Ishikawa (cell line): ENCODE results near the gene MAPK4.

Experiments used
- CEBPB ChIP-seq: IDR thresholded peaks from 2 replicates; pipeline ENCODE4 v1.6.1; 2012
- CREB1 ChIP-seq: IDR thresholded peaks from 2 replicates; pipeline ENCODE4 v1.6.1; 2012; ENCODE audit warnings: low read depth
- EGR1 ChIP-seq: IDR thresholded peaks from 2 replicates; pipeline ENCODE4 v1.6.1; 2012
- EP300 ChIP-seq: IDR thresholded peaks from 2 replicates; pipeline ENCODE4 v1.6.1; 2012; ENCODE audit warnings: borderline replicate concordance
- FOXM1 ChIP-seq: IDR thresholded peaks from 2 replicates; pipeline ENCODE4 v1.6.1; 2012; ENCODE audit warnings: low read depth, borderline replicate concordance
- MAX ChIP-seq: IDR thresholded peaks from 2 replicates; pipeline ENCODE4 v1.6.1; 2012
- NFIC ChIP-seq: IDR thresholded peaks from 2 replicates; pipeline ENCODE4 v1.6.1; 2012
- RAD21 ChIP-seq: IDR thresholded peaks from 2 replicates; pipeline ENCODE4 v1.6.1; 2012; ENCODE audit warnings: low read depth
- REST ChIP-seq: IDR thresholded peaks from 2 replicates; pipeline ENCODE4 v1.6.1; 2012; ENCODE audit warnings: low read depth, mild to moderate bottlenecking
- TAF1 ChIP-seq: IDR thresholded peaks from 2 replicates; pipeline ENCODE4 v1.6.1; 2012; ENCODE audit warnings: low read depth, mild to moderate bottlenecking
- TCF12 ChIP-seq: IDR thresholded peaks from 2 replicates; pipeline ENCODE4 v1.6.1; 2012; ENCODE audit warnings: low read depth
- TEAD4 ChIP-seq: IDR thresholded peaks from 2 replicates; pipeline ENCODE4 v1.6.1; 2012
- USF1 ChIP-seq: IDR thresholded peaks from 2 replicates; pipeline ENCODE4 v1.6.1; 2012
- YY1 ChIP-seq: IDR thresholded peaks from 2 replicates; pipeline ENCODE4 v1.6.1; 2012; ENCODE audit warnings: low read depth
- ZBTB7A ChIP-seq: IDR thresholded peaks from 2 replicates; pipeline ENCODE4 v1.6.1; 2012; ENCODE audit warnings: low read depth

The MAPK4 gene

DNA sequence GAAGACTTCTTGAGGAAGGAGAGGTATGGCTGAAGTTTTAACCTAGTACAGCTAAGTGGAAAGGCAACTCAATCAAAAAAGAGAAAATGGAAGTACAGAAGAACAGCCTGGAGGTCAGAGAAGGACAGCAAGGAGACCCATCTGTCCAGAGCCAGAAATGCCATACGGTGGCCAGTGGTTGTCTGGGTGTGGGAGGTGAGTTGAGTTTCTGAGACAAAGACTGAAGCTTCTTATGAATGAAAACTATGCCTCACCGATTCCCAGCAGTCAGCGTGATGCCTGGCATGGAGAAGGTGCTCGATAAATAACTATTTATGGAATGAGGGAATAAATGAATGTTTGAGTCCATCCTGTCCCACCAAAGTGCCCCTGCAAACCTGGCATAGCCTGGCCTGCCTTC, 161.1 kb downstream of the MAPK4 start:
- TF ChIP-seq NFIC: no peak
- no peak for TF ChIP-seq CEBPB
- TF ChIP-seq EGR1: no peak
- TF ChIP-seq TCF12: no peak
- no peak for TF ChIP-seq TEAD4
- no peak for TF ChIP-seq YY1
- no peak for TF ChIP-seq CREB1
- no peak for TF ChIP-seq TAF1
- TF ChIP-seq RAD21: no peak
- no peak for TF ChIP-seq USF1
- TF ChIP-seq EP300: no peak
- no peak for TF ChIP-seq ZBTB7A
- no peak for TF ChIP-seq REST
- no peak for TF ChIP-seq MAX
- TF ChIP-seq FOXM1: no peak

GRCh38 chr18:50721451-50722120, 161.7 kb downstream of the MAPK4 start:
- no peak for TF ChIP-seq USF1
- TF ChIP-seq TEAD4: no peak
- no peak for TF ChIP-seq CREB1
- TF ChIP-seq FOXM1: no peak
- TF ChIP-seq TCF12: no peak
- no peak for TF ChIP-seq EGR1
- no peak for TF ChIP-seq REST
- TF ChIP-seq ZBTB7A: no peak
- TF ChIP-seq TAF1: no peak
- no peak for TF ChIP-seq CEBPB
- TF ChIP-seq EP300: no peak
- TF ChIP-seq NFIC: no peak
- no peak for TF ChIP-seq MAX
- TF ChIP-seq RAD21: no peak
- no peak for TF ChIP-seq YY1

GRCh38 chr18:50722311-50722710, 162.4 kb downstream of the MAPK4 start:
- TF ChIP-seq TAF1 (no peak), USF1 (no peak), NFIC (no peak), FOXM1 (no peak), CEBPB (no peak), TCF12 (no peak), EGR1 (no peak), REST (no peak), TEAD4 (no peak), YY1 (no peak), RAD21 (no peak), MAX (no peak), ZBTB7A (no peak), CREB1 (no peak), EP300 (no peak)

- no peak for TF ChIP-seq NFIC
- TF ChIP-seq MAX: no peak
- no peak for TF ChIP-seq EGR1
- TF ChIP-seq YY1: no peak
- TF ChIP-seq TAF1: no peak
- no peak for TF ChIP-seq RAD21
- TF ChIP-seq TCF12: no peak
- TF ChIP-seq ZBTB7A: no peak
- no peak for TF ChIP-seq TEAD4
- TF ChIP-seq FOXM1: no peak
These were observed 164.9 kb downstream of the MAPK4 start for GRCh38 chr18:50724751-50725151.
